ENCODE measurements around the gene MMP1.

MMP1 gene

DNA sequence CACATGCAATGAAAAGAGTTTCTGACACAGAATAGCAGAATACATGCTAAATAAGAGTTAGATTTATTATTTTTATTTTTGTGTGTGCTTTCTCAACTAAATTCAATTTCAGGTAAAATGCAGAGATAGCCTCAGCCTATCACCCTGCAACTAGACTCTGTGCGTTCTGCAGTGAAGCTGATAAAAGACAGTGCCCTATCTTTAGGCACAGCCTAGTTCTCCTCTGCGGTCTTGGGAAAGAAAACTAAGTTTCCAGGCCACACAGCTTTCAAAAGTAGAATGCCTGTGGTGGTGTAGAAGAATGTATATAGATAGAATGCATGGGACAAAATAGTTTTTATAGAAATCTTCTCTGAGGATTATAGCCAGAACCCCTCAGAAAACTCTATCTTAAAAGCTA lies 12.0 kb upstream of the MMP1 start:
- H3K9me3 ChIP-seq (ENCODE audit: control insufficient read depth, low read length) = no peaks in the 10 kb centered on the region
- H3K4me3 ChIP-seq (ENCODE audit: insufficient read depth, low read depth, low read length) = no peak overlapping the region
- H3K27ac ChIP-seq (ENCODE audit: insufficient read depth, low read depth, low read length, poor library complexity, severe bottlenecking) = no peak overlapping the region
- H3K27me3 ChIP-seq (ENCODE audit: control insufficient read depth, insufficient read depth, low read length, poor library complexity, severe bottlenecking) = no peaks in the 10 kb centered on the region
- H3K36me3 ChIP-seq (ENCODE audit: control insufficient read depth, insufficient read depth, low read length) = no peaks in the 10 kb centered on the region
- H3K4me1 ChIP-seq (ENCODE audit: control insufficient read depth, insufficient read depth, low read length) = no peaks in the 10 kb centered on the region
- 93 to 96% methylated on average over 2 of the region's 2 CpGs for WGBS, 2 experiments

DNA sequence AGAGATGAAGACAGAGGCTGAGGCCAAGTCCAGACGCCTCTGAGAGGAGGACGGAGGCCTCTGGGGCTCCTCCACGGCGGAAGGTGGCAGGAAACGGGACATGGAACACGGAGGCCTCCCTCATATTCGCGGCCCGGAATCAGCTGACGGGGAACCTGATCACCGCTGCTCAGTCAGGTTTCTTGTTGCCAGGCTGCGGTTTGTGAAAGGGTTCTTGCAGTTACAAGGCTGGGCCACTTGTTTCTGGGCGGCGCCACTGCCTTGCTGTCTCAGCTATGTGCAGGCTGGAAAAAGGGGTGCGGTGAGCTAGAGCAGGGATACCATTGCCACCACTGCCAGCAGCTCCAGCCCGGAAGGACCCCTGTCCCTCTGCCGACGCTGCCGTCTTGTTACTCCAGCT lies 10.0 kb upstream of the MMP1 start:
- WGBS, 2 experiments = 67 to 74% methylated on average over 19 of the region's 19 CpGs

DNA sequence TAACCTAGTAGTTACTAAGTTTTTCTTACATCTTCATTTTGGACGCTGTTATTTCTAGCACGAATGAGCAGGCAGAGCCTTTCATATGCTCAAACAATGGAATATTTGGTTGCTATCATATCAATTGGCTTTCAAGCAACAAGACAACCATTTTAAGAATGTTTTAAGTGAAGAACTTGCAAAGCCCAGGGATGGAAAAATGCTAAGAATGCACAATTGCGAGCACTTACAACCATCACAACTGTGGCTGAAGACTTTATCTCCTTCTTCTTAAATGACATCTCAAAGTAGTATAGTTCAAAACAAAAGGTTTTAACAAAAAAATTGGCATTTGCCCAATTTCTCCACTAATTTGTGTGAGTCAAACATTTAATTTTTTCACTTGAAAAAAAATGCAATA lies 8.3 kb upstream of the MMP1 start:
- no peaks in the 10 kb centered on the region for H3K4me1 ChIP-seq (ENCODE audit: control insufficient read depth, insufficient read depth, low read length)
- H3K27ac ChIP-seq (ENCODE audit: insufficient read depth, low read depth, low read length, poor library complexity, severe bottlenecking) = no peak overlapping the region
- H3K36me3 ChIP-seq (ENCODE audit: control insufficient read depth, insufficient read depth, low read length) = no peaks in the 10 kb centered on the region
- no peak overlapping the region for H3K4me3 ChIP-seq (ENCODE audit: insufficient read depth, low read depth, low read length)
- H3K9me3 ChIP-seq (ENCODE audit: control insufficient read depth, low read length) = no peaks in the 10 kb centered on the region
- H3K27me3 ChIP-seq (ENCODE audit: control insufficient read depth, insufficient read depth, low read length, poor library complexity, severe bottlenecking) = no peaks in the 10 kb centered on the region
- 88 to 89% methylated on average over 1 to 3 of the region's 3 CpGs for WGBS, 2 experiments

More for the DNA sequence above, 10.0 kb upstream of the MMP1 start:
- Histone ChIP-seq H3K4me1 (ENCODE audit: control insufficient read depth, insufficient read depth, low read length) (no peaks in the 10 kb centered on the region), H3K9me3 (ENCODE audit: control insufficient read depth, low read length) (no peaks in the 10 kb centered on the region), H3K36me3 (ENCODE audit: control insufficient read depth, insufficient read depth, low read length) (no peaks in the 10 kb centered on the region), H3K27ac (ENCODE audit: insufficient read depth, low read depth, low read length, poor library complexity, severe bottlenecking) (no peak overlapping the region), H3K4me3 (ENCODE audit: insufficient read depth, low read depth, low read length) (no peak overlapping the region), H3K27me3 (ENCODE audit: control insufficient read depth, insufficient read depth, low read length, poor library complexity, severe bottlenecking) (no peaks in the 10 kb centered on the region)

DNA sequence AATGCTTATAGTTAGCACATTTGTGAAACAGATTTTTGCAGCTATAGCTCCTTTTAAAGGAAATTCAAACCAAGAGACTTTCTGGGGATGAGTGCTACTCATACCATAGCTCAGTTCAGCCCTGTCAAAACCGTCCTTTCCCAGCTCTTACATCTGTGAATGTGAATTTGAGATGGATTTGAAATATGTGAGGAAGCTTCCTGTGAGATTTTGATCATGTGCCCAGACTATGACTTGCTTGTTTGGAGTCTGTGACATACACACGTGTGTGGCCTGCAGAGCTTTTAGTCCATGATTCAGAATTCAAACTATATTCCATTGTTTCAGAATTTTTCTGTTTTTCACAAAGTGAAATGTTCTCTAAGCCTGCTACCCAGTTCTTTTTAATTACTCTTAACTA lies 4.4 kb upstream of the MMP1 start:
- Histone ChIP-seq H3K4me3 (ENCODE audit: insufficient read depth, low read depth, low read length) (no peak overlapping the region), H3K27ac (ENCODE audit: insufficient read depth, low read depth, low read length, poor library complexity, severe bottlenecking) (no peak overlapping the region), H3K4me1 (ENCODE audit: control insufficient read depth, insufficient read depth, low read length) (no peaks in the 10 kb centered on the region), H3K27me3 (ENCODE audit: control insufficient read depth, insufficient read depth, low read length, poor library complexity, severe bottlenecking) (no peaks in the 10 kb centered on the region), H3K9me3 (ENCODE audit: control insufficient read depth, low read length) (no peaks in the 10 kb centered on the region), H3K36me3 (ENCODE audit: control insufficient read depth, insufficient read depth, low read length) (no peaks in the 10 kb centered on the region)
- WGBS, 2 experiments = 95 to 97% methylated on average over 2 of the region's 2 CpGs

DNA sequence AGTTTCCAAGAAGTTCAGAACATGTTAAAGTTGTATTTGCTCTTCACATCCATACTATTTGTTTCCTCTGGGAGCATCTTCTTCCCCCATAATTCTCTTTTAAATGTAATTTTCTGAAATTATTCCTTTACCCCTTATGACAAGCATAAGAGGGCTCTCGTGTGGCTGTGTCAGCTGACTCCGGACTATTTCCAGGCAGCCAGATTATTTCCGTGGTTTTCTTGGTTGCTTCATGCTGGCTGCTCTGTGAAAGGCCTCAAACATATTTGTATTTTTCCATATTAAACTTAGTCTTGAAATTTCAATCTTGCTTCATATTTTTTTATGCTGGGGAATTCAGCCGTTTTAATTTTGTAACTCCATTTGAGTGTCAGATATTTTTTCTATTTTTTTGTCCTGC lies 2.8 kb upstream of the MMP1 start:
- Histone ChIP-seq H3K27me3 (ENCODE audit: control insufficient read depth, insufficient read depth, low read length, poor library complexity, severe bottlenecking) (no peaks in the 10 kb centered on the region), H3K4me3 (ENCODE audit: insufficient read depth, low read depth, low read length) (no peak overlapping the region), H3K36me3 (ENCODE audit: control insufficient read depth, insufficient read depth, low read length) (no peaks in the 10 kb centered on the region), H3K9me3 (ENCODE audit: control insufficient read depth, low read length) (no peaks in the 10 kb centered on the region), H3K4me1 (ENCODE audit: control insufficient read depth, insufficient read depth, low read length) (no peaks in the 10 kb centered on the region), H3K27ac (ENCODE audit: insufficient read depth, low read depth, low read length, poor library complexity, severe bottlenecking) (no peak overlapping the region)
- 98% methylated on average over 4 of the region's 4 CpGs for WGBS, 2 experiments

DNA sequence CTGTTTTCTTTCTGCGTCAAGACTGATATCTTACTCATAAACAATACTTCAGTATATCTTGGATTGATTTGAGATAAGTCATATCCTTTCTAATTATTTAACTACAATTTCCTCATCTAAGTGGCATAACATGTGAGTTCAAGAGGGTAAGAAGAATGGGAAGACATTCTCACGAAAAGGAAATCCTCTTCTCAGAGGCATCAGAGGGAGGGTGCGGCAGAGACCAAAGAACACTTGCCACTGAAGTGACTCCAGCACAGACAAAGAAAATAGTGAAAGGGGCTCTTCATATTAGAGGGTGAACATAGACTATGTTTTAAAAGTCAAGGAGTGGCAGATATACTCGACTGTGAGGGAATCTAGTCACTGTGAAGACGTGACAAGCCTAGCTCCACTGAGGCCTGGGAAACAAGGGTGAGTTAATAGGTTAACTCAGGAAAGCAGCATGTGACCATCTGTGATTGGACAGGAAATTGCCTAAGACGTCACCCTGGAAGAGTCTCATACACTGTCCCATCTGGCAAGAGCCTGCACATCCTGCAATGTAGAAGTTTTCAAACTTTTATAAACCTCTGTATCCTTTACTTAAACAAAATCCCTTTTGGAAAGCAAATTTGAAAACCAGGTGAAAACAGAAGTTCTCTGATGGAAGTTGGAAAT lies 1.9 kb upstream of the MMP1 start:
- Histone ChIP-seq H3K27ac (ENCODE audit: insufficient read depth, low read depth, low read length, poor library complexity, severe bottlenecking) (no peak overlapping the region), H3K36me3 (ENCODE audit: control insufficient read depth, insufficient read depth, low read length) (no peaks in the 10 kb centered on the region), H3K9me3 (ENCODE audit: control insufficient read depth, low read length) (no peaks in the 10 kb centered on the region), H3K27me3 (ENCODE audit: control insufficient read depth, insufficient read depth, low read length, poor library complexity, severe bottlenecking) (no peaks in the 10 kb centered on the region), H3K4me3 (ENCODE audit: insufficient read depth, low read depth, low read length) (no peak overlapping the region), H3K4me1 (ENCODE audit: control insufficient read depth, insufficient read depth, low read length) (no peaks in the 10 kb centered on the region)
- 92 to 94% methylated on average over 5 to 6 of the region's 6 CpGs for WGBS, 2 experiments

DNA sequence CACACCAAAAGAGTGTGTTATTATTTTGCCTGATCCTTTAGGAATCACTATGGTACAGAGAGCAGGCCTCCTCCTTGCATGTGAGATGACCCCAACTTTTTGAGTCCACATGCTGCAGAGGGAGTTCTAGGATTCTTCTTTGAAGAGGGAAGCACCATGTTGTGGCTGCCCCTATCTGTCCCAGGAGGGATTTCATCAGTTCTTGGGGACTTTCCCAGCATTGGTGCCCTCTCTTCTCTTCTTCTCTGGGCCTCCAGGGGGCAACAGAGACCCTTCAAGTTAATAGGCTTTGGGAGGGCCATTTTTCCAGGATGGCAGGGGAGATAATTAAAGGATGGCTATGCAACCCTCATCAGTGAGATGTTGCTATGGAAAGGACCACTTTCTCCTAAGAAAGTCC lies 3.6 kb downstream of the MMP1 start:
- no peaks in the 10 kb centered on the region for H3K4me1 ChIP-seq (ENCODE audit: control insufficient read depth, insufficient read depth, low read length)
- H3K27me3 ChIP-seq (ENCODE audit: control insufficient read depth, insufficient read depth, low read length, poor library complexity, severe bottlenecking) = no peaks in the 10 kb centered on the region
- no peak overlapping the region for H3K4me3 ChIP-seq (ENCODE audit: insufficient read depth, low read depth, low read length)
- H3K27ac ChIP-seq (ENCODE audit: insufficient read depth, low read depth, low read length, poor library complexity, severe bottlenecking) = no peak overlapping the region
- H3K9me3 ChIP-seq (ENCODE audit: control insufficient read depth, low read length) = no peaks in the 10 kb centered on the region
- no peaks in the 10 kb centered on the region for H3K36me3 ChIP-seq (ENCODE audit: control insufficient read depth, insufficient read depth, low read length)

DNA sequence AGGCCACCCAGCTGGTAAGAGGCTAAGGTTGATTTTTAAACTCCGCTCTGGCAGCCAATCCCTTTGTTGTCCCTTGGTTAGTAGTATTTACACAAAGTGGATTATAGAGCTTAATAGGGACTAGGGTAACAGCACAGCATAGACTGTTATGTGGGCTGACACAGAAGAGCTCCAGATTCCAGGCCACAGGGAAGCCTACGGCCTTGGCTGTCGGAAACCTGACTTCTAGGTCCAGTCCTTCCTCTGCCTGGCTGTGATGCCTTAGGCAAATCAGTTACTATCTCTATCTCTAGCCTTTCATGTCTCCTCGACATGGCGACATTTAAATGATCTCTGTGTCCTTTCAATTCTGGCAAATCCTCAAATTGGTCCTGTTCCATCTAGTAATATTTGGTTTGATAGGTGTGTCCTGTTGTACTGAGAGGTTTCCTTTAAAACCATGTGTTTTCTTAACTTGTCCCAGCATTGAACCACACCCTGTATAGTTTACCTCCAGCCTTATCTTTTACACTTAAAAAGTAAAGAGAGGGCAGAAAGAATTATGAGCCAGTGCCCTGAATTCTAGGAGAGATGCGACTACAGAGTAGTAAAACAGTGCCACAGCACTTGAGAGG lies 4.2 kb downstream of the MMP1 start:
- H3K4me1 ChIP-seq (ENCODE audit: control insufficient read depth, insufficient read depth, low read length) = no peaks in the 10 kb centered on the region

DNA sequence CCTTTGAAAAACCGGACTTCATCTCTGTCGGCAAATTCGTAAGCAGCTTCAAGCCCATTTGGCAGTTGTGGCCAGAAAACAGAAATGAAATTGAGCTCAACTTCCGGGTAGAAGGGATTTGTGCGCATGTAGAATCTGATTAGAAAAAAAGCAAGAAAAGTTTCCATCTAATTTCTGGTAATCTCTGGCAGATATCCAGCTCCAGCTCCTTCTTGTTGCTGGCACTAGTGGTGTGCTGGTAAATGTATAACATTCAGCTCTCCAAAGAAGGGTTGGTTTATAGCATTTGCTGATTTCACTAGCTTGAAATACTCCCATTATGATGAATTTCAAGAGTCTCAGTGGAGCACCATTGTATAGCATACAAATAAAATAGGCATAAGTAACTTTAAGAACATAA lies 5.4 kb downstream of the MMP1 start:
- no peaks in the 10 kb centered on the region for H3K27me3 ChIP-seq (ENCODE audit: control insufficient read depth, insufficient read depth, low read length, poor library complexity, severe bottlenecking)
- H3K4me1 ChIP-seq (ENCODE audit: control insufficient read depth, insufficient read depth, low read length) = no peaks in the 10 kb centered on the region
- H3K4me3 ChIP-seq (ENCODE audit: insufficient read depth, low read depth, low read length) = no peak overlapping the region
- no peak overlapping the region for H3K27ac ChIP-seq (ENCODE audit: insufficient read depth, low read depth, low read length, poor library complexity, severe bottlenecking)
- no peaks in the 10 kb centered on the region for H3K9me3 ChIP-seq (ENCODE audit: control insufficient read depth, low read length)
- WGBS, 2 experiments = 95 to 97% methylated on average over 5 of the region's 5 CpGs
- no peaks in the 10 kb centered on the region for H3K36me3 ChIP-seq (ENCODE audit: control insufficient read depth, insufficient read depth, low read length)

More for the DNA sequence above, 4.2 kb downstream of the MMP1 start:
- Histone ChIP-seq H3K27ac (ENCODE audit: insufficient read depth, low read depth, low read length, poor library complexity, severe bottlenecking) (no peak overlapping the region), H3K36me3 (ENCODE audit: control insufficient read depth, insufficient read depth, low read length) (no peaks in the 10 kb centered on the region), H3K9me3 (ENCODE audit: control insufficient read depth, low read length) (no peaks in the 10 kb centered on the region), H3K4me3 (ENCODE audit: insufficient read depth, low read depth, low read length) (no peak overlapping the region), H3K27me3 (ENCODE audit: control insufficient read depth, insufficient read depth, low read length, poor library complexity, severe bottlenecking) (no peaks in the 10 kb centered on the region)
- WGBS, 2 experiments = 89 to 90% methylated on average over 6 of the region's 6 CpGs

DNA sequence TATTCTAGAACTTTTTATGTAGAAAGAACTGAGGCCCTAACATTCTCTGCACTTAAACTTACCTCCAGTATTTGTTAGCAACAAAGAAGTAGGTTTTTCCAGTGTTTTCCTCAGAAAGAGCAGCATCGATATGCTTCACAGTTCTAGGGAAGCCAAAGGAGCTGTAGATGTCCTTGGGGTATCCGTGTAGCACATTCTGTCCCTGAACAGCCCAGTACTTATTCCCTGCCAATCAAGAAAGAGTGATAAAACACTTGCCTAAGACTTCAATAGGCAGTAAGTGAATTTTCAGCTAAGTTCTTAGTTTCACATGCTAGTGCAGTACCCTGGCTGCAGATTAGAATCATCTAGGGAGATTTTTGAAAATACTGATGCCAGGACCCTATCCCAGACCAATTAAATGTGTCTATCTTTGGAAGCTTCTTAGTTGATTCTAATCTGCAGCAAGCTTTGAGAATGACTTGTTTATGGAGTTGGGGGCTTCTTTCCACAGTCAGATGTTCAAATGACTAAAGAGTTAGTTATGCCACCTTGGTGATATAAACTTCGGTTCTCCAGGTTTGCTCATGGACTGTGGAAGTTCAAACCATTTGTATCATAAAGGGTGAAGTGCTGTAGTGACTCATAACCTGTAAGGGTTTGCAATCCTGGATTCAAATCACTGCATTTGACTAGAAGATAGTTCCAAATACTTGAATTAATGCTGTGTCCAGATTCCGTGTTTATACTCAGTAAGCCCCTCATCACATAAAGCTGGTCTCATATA lies 6.5 kb downstream of the MMP1 start:
- H3K36me3 ChIP-seq (ENCODE audit: control insufficient read depth, insufficient read depth, low read length) = no peaks in the 10 kb centered on the region
- 91 to 93% methylated on average over 4 of the region's 4 CpGs for WGBS, 2 experiments
- no peaks in the 10 kb centered on the region for H3K27me3 ChIP-seq (ENCODE audit: control insufficient read depth, insufficient read depth, low read length, poor library complexity, severe bottlenecking)
- H3K27ac ChIP-seq (ENCODE audit: insufficient read depth, low read depth, low read length, poor library complexity, severe bottlenecking) = no peak overlapping the region
- no peaks in the 10 kb centered on the region for H3K4me1 ChIP-seq (ENCODE audit: control insufficient read depth, insufficient read depth, low read length)
- H3K9me3 ChIP-seq (ENCODE audit: control insufficient read depth, low read length) = no peaks in the 10 kb centered on the region
- H3K4me3 ChIP-seq (ENCODE audit: insufficient read depth, low read depth, low read length) = no peak overlapping the region

All from ectodermal cell (in vitro differentiated cells).